Measurements from ENCODE around the gene TNFSF8.

The TNFSF8 gene

GRCh38 chr9:114958021-114958843 is 27.8 kb upstream of the TNFSF8 start:
- DNase-seq (ENCODE audit: insufficient read length, low spot score) (no peak), FAIRE-seq (no peak)
- TF ChIP-seq POLR2AphosphoS5 (IDR thresholded peaks at IDR 0.05; ENCODE audit: low read depth, low read length) (no peak), POLR2A (IDR thresholded peaks at IDR 0.05; ENCODE audit: low read depth, low read length) (no peak)

GRCh38 chr9:114957558-114957957 is 27.2 kb upstream of the TNFSF8 start:
- no peak for DNase-seq (ENCODE audit: insufficient read length, low spot score)

GRCh38 chr9:114954956-114955582 is 24.7 kb upstream of the TNFSF8 start:
- FAIRE-seq (no peak), DNase-seq (ENCODE audit: insufficient read length, low spot score) (no peak)
- TF ChIP-seq POLR2A (IDR thresholded peaks at IDR 0.05; ENCODE audit: low read depth, low read length) (no peak), POU2F2 (IDR thresholded peaks at IDR 0.05; ENCODE audit: low read depth, low read length) (no peak), SPI1 (IDR thresholded peaks at IDR 0.05; ENCODE audit: low read depth, low read length) (peak; percentile 84)

More at GRCh38 chr9:114957558-114957957, 27.2 kb upstream of the TNFSF8 start:
- TF ChIP-seq SPI1 (IDR thresholded peaks at IDR 0.05; ENCODE audit: low read depth, low read length) (no peak), PAX5 (IDR thresholded peaks at IDR 0.05; ENCODE audit: insufficient read depth, low read length, severe bottlenecking) (no peak), POLR2AphosphoS5 (IDR thresholded peaks at IDR 0.05; ENCODE audit: low read depth, low read length) (no peak)
- FAIRE-seq: no peak

- no peak for DNase-seq (ENCODE audit: insufficient read length, low spot score)
- TF ChIP-seq POU2F2 (IDR thresholded peaks at IDR 0.05; ENCODE audit: low read depth, low read length) (no peak), SPI1 (IDR thresholded peaks at IDR 0.05; ENCODE audit: low read depth, low read length) (no peak)
- no peak for FAIRE-seq
These were observed 23.6 kb upstream of the TNFSF8 start for GRCh38 chr9:114953959-114954358.

GRCh38 chr9:114953046-114953445 is 22.7 kb upstream of the TNFSF8 start:
- TF ChIP-seq PAX5 (IDR thresholded peaks at IDR 0.05; ENCODE audit: insufficient read depth, low read length, severe bottlenecking) (no peak), TAF1 (IDR thresholded peaks at IDR 0.05; ENCODE audit: low read depth, low read length) (no peak), POLR2AphosphoS5 (IDR thresholded peaks at IDR 0.05; ENCODE audit: low read depth, low read length) (no peak), POLR2A (IDR thresholded peaks at IDR 0.05; ENCODE audit: low read depth, low read length) (no peak), SPI1 (IDR thresholded peaks at IDR 0.05; ENCODE audit: low read depth, low read length) (no peak), POU2F2 (IDR thresholded peaks at IDR 0.05; ENCODE audit: low read depth, low read length) (no peak)
- FAIRE-seq (no peak), DNase-seq (ENCODE audit: insufficient read length, low spot score) (no peak)

- FAIRE-seq (no peak), DNase-seq (ENCODE audit: insufficient read length, low spot score) (no peak)
- TF ChIP-seq POLR2AphosphoS5 (IDR thresholded peaks at IDR 0.05; ENCODE audit: low read depth, low read length) (no peak), POLR2A (IDR thresholded peaks at IDR 0.05; ENCODE audit: low read depth, low read length) (no peak), TAF1 (IDR thresholded peaks at IDR 0.05; ENCODE audit: low read depth, low read length) (no peak), PAX5 (IDR thresholded peaks at IDR 0.05; ENCODE audit: insufficient read depth, low read length, severe bottlenecking) (no peak), SPI1 (IDR thresholded peaks at IDR 0.05; ENCODE audit: low read depth, low read length) (no peak), POU2F2 (IDR thresholded peaks at IDR 0.05; ENCODE audit: low read depth, low read length) (no peak)
These were observed 20.4 kb upstream of the TNFSF8 start for GRCh38 chr9:114950761-114951160.

- FAIRE-seq: no peak
- TF ChIP-seq POU2F2 (IDR thresholded peaks at IDR 0.05; ENCODE audit: low read depth, low read length): no peak
- no peak for TF ChIP-seq POLR2A (IDR thresholded peaks at IDR 0.05; ENCODE audit: low read depth, low read length)
- TF ChIP-seq TAF1 (IDR thresholded peaks at IDR 0.05; ENCODE audit: low read depth, low read length): no peak
- no peak for TF ChIP-seq SPI1 (IDR thresholded peaks at IDR 0.05; ENCODE audit: low read depth, low read length)
- TF ChIP-seq PAX5 (IDR thresholded peaks at IDR 0.05; ENCODE audit: insufficient read depth, low read length, severe bottlenecking): no peak
- TF ChIP-seq POLR2AphosphoS5 (IDR thresholded peaks at IDR 0.05; ENCODE audit: low read depth, low read length): no peak
- DNase-seq (ENCODE audit: insufficient read length, low spot score): no peak
These were observed 16.7 kb upstream of the TNFSF8 start for GRCh38 chr9:114947058-114947457.

- no peak for FAIRE-seq
- no peak for DNase-seq (ENCODE audit: insufficient read length, low spot score)
- no peak for TF ChIP-seq PAX5 (IDR thresholded peaks at IDR 0.05; ENCODE audit: insufficient read depth, low read length, severe bottlenecking)
- TF ChIP-seq POLR2AphosphoS5 (IDR thresholded peaks at IDR 0.05; ENCODE audit: low read depth, low read length): no peak
- TF ChIP-seq POLR2A (IDR thresholded peaks at IDR 0.05; ENCODE audit: low read depth, low read length): no peak
- TF ChIP-seq TAF1 (IDR thresholded peaks at IDR 0.05; ENCODE audit: low read depth, low read length): no peak
- TF ChIP-seq POU2F2 (IDR thresholded peaks at IDR 0.05; ENCODE audit: low read depth, low read length): no peak
- no peak for TF ChIP-seq SPI1 (IDR thresholded peaks at IDR 0.05; ENCODE audit: low read depth, low read length)
These were observed 15.4 kb upstream of the TNFSF8 start for GRCh38 chr9:114945616-114946412.

GRCh38 chr9:114941376-114941775 is 11.0 kb upstream of the TNFSF8 start:
- DNase-seq (ENCODE audit: insufficient read length, low spot score): no peak
- no peak for TF ChIP-seq TAF1 (IDR thresholded peaks at IDR 0.05; ENCODE audit: low read depth, low read length)
- FAIRE-seq: no peak

Data from GM12891 (cell line).